HG03469 (cell line): ENCODE results near the gene LRP5.
"Not testable (repeated sequence)": the region's sequence is repeated elsewhere in the genome, so short reads cannot be mapped to it uniquely, and the experiment has no call there.

Experiments
- ATAC-seq: cut with Tn5 transposase; IDR thresholded peaks from one replicate; pipeline ENCODE4 v1.9.1; 2021; ENCODE audit warnings: mild to moderate bottlenecking, moderate library complexity, moderate number of reproducible peaks; ENCODE audit not compliant: unreplicated experiment

LRP5 gene

DNA sequence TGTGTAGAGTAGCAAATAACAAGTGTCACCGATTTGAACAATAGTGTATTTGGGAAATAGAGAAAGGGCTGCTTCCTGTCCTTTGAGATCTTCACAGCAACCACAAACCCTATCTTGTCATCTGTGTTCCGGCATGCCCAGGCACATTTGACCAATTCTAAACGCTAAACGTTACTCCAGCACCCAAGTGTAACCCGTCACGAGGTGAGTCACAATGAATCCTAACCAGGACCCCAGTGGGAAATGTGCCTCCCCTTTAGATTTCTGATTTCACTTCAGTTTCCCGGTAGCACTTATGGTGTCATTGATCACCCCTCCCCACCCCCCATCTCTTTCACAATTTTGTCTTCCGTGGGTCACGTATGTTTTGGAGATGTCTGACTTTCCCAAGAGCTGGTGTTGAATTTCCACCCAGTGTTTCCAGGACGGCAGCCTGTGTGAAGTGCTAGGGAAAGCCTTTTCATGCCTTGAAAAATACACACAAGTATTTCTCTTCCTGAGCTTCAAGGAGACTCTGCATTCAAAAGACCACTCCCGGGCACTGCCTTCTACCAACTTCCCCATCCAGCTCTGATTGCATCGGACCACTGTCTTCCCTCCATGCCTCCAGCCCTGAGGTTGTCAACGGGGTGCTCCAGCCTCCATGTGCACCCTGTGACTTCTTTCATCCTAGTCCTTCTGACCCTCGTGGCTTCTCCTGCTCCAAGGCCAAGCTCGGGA is 30.1 kb upstream of the LRP5 start:
- peak; percentile 44 for ATAC-seq

DNA sequence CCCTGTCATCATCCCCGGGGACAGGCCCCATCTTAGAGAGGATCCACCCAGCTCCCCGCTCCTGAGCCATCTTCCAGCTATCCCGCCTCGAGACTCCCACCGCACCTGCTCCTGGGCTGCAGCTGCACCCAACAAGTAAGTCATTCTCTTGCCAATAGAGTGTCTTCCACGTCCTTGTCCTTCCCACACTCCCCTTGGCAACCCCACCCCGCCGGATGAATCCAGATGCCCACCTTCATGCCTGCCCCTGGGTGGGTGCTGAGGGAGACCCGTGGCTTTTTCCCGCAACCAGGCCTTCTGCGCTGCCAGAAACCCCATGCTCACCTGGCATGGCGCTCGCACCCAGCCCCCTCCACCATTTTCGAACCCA is 29.5 kb upstream of the LRP5 start:
- no peak for ATAC-seq

DNA sequence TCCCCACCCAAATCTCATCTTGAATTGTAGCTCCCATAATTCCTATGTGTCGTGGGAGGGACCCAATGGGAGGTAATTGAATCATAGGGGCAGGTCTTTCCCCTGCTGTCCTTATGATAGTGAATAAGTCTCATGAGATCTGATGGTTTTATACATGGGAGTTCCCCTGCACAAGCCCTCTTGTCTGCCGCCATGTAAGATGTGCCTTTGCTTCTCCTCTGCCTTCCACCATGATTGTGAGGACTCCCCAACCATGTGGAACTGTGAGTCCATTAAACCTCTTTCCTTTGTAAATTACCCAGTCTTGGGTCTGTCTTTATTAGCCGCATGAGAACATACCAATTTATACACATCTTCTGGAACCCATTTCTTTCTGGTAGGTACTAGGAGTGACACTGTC is 27.8 kb upstream of the LRP5 start:
- ATAC-seq, result not testable (repeated sequence)

DNA sequence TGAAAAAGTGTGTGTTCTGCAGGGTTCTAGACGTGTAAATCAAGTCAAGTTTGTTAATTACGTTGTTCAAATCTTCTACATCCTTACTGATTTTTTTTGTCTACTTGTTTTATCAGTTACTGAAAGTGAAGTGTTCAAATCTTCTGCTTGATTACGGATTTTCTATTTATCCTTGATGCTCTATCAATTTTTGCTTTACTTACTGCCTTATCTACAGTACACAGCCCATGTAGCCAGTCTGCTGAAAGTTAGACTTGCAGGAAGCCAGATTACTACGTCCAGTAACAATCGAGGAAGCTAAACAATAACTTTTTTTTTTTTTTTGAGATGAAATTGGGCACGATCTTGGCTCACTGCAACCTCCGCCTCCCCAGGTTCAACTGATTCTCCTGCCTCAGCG is 25.0 kb upstream of the LRP5 start:
- no peak for ATAC-seq

DNA sequence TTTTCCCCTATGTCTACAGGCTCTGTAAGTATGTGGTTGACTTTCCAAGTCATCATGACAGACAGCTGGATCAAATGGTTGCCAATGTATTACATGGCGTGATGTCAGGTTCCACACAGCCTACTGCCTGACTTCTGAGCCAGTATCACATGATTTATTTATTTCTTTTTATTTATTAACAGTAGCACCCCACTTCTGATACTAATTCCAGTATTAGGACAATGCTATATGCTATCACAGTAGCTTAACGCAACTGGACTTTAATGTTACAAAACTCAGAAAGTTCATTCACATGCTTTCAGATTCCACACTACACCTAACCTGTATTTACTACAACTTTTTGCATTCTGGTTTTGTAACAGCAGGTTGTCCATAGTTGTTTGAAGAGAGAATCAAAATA is 22.9 kb upstream of the LRP5 start:
- no peak for ATAC-seq

DNA sequence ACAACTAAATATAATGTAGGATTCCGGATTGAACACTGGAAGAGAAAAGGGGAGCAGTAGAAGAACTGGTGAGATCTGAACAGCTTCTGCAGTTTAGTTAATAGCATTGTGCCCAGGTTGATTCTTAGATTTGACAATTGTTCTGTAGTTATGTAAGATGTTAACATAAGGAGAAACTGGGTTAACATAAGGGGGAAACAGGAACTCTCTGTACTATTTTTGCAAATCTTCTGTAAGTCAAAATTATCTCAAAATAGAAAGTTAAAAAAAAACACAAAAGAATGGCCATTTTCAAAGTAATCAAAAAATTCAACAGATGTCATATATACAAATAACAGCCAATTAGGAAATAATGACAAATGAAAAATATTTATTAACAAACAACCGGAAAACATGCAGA is 18.7 kb upstream of the LRP5 start:
- ATAC-seq, result no peak

DNA sequence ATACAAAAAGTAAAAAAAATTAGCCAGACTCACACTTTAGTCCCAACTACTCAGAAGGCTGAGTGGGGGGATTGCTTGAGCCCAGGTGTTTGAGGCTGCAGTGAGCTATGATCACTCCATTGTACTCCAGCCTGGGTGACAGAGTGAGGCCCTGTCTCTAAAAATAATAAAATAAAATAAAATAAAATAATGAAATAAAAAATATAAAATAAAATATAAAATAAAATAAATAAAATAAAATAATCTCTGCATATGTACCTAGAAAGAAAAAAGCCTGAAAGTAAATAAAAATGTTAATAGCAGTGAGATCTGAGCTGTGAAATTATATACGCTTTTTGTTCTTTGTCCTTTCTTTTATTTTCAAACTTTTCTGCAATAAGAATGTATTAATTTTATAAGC is 17.1 kb upstream of the LRP5 start:
- no peak for ATAC-seq

DNA sequence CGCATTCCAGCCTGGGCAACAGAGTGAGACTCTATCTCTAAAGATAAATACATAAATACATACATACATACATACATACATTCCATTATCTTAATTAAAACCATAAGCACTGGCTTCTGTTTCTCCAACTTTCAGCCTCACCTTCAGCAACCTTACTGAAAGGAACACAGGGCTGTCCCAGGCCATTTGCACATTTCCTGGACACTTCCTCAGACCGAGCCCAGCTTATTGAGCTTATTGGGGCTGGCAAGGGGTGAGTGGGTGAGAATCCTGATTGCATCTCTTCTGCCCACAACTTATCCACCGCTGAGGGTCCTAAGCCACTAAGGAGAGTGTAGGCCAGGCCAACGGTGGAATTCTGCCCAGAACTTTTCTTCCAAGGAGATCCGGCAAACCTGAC is 16.5 kb upstream of the LRP5 start:
- no peak for ATAC-seq

DNA sequence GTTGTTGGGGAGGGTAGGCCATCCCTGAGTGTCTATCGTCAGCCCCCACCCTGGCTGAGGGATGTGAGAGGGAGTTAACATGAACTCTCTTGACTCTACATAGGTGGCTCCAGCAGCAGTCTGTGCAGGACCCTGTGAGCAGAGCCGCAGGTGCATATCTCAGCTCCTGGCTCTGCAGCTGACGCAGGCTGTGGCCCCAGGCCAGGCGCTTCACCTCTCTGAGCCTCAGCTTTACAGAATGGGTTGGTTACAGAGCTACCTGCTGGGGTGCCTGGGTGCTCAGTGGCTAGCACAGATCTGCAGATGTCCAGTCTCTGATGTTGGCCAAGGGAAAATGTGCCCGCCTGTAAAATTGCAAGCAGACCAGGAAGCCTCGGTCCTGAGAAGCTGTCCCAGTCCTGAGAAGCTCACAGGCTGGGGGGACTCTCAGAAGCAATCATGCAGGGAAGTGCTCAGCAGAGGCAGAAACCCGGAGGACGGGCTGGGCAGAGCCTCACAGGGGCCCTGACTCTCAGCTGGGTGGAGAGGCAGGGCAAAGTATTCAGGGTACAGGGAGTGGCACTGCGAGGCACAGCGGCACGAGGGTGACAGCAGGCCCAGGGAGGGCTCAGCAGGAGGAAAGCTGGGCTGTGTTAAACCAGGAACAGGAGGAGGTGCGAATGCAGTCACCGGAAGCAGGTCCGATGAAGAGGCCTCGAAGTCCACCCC is 15.9 kb upstream of the LRP5 start:
- ATAC-seq, result no peak

DNA sequence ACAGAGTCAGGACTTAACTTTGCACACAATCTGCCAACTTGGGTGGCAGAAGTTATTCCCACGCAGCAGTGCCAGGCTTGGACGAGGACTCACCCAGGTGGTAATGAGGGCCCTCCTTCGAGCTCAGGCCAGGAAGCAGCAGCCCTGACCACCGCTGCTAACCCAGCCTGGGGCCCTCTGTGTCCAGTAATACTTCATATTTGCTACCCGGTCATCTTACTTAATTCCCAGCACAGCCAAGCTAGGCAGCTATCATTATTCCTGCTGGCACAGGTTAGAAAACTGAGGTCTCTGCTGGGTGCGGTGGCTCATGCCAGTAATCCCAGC is 15.4 kb upstream of the LRP5 start:
- ATAC-seq, result no peak

DNA sequence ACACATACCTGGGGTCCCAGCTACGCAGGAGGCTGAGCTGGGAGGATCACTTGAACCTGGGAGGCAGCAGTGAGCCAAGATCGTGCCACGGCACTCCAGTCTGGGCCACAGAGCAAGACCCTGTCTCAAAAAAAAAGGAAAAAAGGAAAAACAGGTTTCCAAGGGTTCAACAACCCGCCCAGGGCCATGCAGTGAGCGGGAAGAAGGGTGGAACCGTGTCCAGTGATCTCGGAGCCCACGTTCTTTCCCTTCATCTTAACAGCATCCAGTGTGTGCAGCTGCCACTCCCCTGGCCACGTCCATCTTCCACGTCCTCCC is 14.9 kb upstream of the LRP5 start:
- no peak for ATAC-seq

DNA sequence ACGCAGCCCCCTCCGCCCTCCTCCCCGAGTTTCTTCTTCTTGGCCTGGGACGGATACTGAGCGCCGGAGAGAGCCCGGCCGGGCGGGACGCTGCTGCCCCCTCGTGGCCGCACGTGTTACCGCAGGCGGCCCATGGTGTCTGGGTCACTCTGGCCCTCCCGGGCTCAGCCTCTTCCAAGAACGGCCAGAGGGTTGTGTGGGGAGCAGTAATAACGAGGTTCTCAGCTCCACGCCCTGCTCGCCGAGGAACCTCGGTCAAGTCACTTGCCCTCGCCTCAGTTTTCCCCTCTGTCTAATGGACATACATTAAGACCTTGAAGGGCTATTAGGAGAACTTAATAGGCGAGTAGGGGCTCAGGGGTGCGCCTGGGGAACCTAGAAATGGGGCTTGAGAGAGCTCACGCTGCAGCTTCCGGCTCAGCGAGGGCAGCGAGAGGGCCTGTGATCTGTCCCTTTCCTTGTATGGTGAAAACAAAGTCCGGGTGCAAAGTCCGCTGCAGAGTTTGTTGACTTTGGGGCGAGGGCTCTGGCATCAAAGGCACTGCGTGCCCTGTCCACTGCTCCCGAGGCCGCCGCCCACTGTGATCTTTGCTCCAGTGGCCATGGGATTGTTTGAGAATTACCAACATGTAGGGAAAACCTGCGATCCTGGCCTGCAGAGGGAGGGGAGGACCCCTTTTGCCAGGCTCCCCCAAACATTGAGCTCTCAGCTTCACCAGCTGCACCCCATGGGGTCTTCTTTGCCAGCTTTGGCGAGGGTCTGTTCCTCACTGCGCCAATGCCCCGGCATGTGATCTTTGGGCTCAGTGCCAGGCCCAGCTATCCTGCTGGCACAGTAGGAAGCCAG is 14.4 kb upstream of the LRP5 start:
- no peak for ATAC-seq

DNA sequence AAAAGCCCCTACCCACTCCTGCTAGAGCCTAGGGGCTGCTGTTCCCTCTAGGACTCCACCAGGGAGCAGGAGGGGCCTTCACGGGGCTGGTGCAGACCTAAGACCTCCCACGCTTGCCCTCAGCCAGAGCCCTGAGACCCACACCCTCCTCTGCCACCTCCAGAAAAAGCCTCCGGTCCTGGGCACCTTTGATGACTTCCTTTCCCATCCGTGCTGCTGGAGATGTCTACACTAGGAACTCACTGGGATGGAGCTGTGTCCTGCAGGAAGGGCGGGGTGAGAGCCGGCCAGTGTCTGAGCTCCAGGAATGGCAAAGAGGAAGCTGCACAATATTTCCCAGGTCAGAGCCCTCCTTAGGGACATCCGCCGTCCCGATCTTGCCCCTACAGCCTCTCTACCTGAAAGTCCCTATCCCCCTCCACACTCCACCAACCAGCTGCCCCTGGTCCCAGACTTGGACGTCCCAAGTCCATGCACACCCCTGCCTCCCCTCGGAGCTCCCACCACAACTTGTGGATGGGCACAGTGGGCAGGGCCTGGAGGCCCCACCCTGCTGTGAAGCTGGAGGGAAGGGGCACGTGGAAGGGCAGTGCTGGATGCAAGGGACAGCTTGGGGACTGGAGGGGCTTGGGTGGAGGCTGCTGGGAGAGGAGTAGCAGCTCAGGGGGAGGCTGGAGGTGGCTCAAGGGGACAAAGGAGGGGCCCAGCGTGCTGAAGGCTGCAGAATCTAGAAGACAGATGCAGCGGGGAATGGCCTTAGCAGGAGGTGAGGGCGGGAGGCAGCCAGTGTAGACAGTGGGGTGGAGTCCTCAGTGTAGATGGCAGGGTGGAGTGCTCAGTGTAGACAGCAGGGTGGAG is 13.5 kb upstream of the LRP5 start:
- no peak for ATAC-seq

DNA sequence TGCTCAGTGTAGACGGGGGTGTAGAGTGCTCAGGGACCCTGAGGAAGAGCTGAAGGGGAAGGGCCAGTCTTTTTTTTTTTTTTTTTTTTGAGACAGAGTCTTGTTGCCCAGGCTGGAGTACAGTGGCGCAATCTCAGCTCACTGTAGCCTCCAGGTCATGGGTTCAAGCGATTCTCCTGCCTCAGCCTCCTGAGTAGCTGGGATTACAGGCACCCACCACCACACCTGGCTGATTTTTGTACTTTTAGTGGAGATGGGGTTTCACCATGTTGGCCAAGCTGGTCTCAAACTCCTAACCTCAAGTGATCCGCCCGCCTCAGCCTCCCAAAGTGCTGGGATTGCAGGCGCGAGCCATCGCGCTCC is 12.9 kb upstream of the LRP5 start:
- ATAC-seq, result not testable (repeated sequence)

DNA sequence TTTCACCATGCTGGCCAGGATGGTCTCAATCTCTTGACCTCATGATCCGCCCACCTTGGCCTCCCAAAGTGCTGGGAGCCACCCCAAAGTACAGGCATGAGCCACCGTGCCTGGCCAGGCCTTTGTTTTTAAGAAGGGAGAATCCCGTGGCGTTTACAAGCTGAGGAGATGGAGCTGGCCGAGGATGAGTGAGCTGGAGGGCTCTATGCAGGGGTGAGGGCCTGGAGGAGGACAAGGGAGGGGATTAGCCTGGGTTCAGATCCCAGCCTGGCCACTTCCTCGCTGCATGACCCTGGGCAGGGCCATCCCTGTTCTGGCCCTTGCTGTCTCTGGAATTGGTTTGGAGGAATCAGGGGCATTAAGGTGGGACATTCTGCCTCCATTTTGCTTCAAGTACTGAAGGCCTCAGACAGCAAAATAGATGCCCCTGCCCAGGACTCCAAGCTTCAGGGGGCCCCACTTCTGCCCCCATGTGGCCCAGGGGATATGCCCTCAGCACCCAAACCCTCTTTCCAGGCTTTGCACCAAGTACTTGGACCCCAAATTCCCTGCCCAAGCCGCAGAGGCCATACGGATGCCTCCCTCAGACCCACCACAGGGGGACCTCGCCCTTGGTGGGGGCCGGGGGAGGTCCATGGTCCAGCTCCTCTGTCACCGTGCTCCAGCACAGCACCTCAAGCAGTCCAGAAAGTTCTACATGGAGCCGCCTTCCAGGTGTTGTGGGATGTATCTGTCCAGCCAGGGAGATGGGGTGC is 12.1 kb upstream of the LRP5 start:
- ATAC-seq, result no peak

DNA sequence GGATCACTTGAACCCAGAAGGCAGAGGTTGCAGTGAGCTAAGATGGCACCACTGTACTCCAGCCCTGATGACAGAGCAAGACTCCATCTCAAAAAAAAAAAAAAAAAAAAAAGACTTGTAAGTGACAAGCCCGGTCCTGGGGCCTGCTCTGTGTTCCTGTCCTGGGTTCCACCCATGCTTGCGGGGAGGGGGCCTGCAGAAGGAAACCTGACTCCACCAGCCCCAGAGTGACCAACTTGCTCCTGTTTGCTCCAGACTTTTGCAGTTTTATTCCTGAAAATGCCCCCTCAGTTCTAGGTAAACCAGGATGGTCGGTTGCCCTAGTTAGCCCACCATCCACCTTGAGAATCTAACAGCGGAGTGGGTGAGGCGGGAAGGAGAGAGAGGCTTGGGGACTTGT is 10.1 kb upstream of the LRP5 start:
- ATAC-seq, result no peak

DNA sequence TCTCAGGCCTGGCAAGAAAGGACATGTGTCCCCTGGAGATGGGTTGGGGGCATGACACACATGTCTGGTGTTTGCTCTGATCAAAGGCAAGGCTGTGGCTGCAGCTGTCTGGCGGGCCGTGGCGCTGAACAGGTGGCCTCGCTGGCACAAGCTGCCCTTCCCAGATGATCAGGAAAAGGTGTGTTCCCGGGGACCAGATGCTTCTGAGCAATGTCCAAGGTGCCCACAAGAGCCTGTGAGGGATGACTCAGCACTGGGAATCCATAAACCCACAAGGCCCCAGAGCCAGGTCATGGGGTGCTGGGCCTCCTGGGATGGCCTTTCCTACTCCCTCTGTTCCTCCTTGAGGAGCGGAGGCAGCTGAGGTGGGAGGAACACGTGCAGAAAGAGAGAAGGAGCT is 9.7 kb upstream of the LRP5 start:
- ATAC-seq, result no peak

DNA sequence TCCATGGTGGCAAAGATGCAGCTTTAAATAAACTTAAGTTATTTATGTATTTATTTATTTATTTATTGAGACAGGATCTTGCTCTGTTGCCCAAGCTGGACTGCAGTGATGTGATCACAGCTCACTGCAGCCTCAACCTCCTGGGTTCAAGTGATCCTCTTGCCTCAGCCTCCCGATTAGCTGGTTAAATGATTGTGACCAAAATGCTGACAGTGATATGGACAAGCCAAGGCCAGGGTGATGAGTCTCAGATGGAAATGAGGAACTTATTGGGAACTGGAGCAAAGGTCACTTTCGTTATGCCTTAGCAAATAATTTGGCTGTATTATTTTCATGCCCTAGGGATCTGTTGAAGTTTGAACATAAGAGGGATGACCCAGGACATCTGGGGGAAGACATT is 9.3 kb upstream of the LRP5 start:
- no peak for ATAC-seq

DNA sequence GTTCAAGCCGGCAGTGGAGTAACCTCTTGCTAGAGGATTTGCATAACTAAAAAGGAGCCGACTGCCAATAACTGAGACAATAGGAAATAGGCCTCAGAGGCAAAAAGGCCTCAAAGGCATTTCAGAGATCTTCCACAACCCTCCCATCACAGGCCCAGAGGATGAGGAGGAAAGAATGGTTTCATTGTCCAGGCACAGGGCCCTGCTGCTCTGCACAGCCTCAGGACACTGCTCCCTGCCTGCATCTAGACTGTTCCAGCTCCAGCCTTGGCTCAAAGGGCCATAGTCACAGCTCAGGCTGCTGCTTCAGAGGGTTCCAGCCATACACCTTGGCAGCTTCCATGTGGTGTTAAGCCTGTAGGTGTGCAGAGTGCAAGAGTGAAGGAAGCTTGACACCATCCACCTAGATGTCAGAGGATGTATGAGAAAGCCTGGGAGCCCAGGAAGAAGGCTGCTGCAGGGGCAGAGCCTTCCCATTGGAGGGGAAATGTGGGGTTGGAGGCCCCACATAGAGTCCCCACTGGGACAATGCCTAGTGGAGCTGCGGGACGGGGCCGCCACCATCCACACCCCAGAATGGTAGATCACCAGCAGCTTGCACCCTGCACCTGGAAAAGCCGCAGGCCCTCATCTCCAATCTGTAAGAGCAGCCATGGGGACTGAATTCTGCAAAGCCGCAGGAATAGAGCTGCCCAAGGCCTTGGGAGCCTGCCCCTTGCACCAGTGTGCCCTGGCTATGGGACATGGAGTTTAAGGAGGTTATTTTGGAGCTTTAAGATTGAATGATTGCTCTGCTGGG is 8.2 kb upstream of the LRP5 start:
- no peak for ATAC-seq

DNA sequence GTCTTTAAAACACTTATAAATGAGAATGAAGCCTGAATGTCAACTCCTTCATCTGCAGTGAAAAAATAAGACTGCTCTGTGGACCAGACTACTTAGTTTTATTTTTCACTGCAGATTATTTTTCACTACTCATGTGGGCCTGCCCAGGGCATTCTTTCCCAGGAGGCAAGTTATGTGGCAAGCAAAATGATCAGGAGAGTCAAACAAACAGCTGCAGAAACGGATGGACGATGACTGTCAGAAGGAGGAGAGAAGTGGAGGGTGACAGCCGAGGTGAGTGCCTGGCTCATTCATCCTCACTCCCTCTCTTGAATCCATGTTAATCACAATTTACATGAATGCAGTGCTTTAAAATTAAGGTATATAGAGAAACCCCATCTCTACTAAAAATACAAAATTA is 5.8 kb upstream of the LRP5 start:
- ATAC-seq, result no peak
